Fibroblast of pulmonary artery (primary cell): ENCODE measurements around the gene TUBB1.

ENCODE experiments used
- DNase-seq: peaks from one replicate; pipeline ENCODE4 v3.0.0-alpha.2; 2010; ENCODE audit warnings: low read depth
- H3K4me3 ChIP-seq: replicated peaks from 2 replicates; pipeline ENCODE4 v1.5.1; 2011; ENCODE audit warnings: low read depth, mild to moderate bottlenecking, control low read depth, low read length, moderate library complexity
- CTCF ChIP-seq: IDR thresholded peaks from 2 replicates; pipeline ENCODE4 v1.5.1; 2011; ENCODE audit warnings: mild to moderate bottlenecking, control low read depth, low read length, inconsistent platforms; ENCODE audit errors: missing control alignments

TUBB1 gene

GRCh38 chr20:59019217-59019616 lies at the start of gene TUBB1:
TSS of gene TUBB1 (plus strand) at chr20:59019429. CDS start at chr20:59019523, 94 bp downstream.
- TF ChIP-seq CTCF, result no peak
- no peak within 1 kb of the TSS for H3K4me3 ChIP-seq
- DNase-seq, result no peak

DNA sequence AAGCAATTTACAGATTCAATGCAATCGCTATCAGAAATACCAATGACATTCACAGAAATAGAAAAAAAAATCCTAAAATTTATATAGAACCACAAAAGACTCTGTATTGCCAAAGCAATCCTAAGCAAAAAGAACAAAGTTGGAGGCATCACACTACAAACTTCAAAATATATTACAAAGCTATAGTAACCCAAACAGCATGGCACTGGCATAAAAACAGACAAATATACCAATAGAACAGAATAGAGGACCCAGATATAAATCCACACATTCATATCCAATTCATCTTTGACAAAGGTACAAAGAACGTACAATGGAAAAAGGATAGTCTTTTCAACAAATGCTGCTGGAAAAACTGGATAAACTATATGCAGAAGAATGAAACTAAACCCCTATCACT lies 49.8 kb upstream of the TUBB1 start:
- no peak overlapping the region for H3K4me3 ChIP-seq
- no peak for TF ChIP-seq CTCF
- no peak for DNase-seq

DNA sequence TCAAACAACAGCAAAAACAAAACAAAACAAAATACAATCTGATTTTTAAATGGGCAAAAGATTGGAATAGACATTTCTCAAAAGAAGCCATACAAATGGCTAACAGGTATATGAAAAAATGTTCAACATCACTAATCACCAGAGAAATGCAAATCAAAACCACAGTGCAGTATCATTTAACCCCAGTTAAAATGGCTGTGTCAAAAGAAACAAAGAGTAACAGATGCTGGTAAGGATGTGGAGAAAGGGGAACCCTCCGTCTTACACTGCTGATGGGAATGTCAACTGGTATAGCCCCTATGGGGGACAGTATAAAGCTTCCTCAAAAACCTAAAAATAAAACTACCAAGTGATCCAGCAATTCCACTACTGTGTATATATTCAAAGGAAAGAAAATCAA lies 49.1 kb upstream of the TUBB1 start:
- no peak for TF ChIP-seq CTCF
- DNase-seq, result no peak
- no peak overlapping the region for H3K4me3 ChIP-seq

GRCh38 chr20:58971429-58971828 lies 47.8 kb upstream of the TUBB1 start:
- TF ChIP-seq CTCF, result no peak
- DNase-seq, result no peak
- no peak overlapping the region for H3K4me3 ChIP-seq

DNA sequence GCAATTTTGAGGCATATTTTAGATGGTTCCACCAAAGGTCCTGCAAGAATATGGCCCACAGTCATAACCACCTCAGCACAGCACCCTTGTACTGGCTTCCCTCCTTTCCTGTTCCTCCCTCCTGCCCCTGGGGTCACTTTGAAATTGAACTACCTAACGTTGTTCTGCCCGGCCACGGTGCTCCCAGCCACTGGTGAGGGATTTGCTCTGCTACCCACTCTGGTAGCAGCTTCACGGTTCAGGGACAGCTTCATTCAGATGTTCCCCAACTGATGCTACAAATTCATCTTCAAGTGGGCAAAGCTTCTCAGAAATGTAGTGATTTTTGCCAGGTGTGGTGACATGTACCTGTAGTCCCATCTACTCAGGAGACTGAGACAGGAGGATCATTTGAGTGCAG lies 46.0 kb upstream of the TUBB1 start:
- DNase-seq, result no peak
- no peak overlapping the region for H3K4me3 ChIP-seq
- no peak for TF ChIP-seq CTCF

DNA sequence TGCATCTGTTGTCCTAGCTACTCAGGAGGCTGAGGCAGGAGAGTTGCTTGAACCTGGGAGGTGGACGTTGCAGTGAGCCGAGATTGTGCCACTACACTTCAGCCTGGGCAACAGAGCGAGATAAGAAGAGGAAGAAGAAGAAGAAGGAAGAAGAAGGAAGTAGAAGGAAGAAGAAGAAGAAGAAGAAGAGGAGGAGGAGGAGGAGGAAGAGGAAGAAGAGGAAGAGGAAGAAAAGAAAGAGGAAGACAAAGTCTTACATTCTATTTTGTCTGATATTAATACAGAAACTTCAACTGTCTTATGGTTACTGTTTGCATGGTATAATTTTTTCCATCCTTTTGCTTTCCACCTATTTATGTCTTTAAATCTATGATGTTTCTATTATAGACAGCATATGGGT lies 45.4 kb upstream of the TUBB1 start:
- H3K4me3 ChIP-seq, result no peak overlapping the region
- DNase-seq, result no peak
- no peak for TF ChIP-seq CTCF

DNA sequence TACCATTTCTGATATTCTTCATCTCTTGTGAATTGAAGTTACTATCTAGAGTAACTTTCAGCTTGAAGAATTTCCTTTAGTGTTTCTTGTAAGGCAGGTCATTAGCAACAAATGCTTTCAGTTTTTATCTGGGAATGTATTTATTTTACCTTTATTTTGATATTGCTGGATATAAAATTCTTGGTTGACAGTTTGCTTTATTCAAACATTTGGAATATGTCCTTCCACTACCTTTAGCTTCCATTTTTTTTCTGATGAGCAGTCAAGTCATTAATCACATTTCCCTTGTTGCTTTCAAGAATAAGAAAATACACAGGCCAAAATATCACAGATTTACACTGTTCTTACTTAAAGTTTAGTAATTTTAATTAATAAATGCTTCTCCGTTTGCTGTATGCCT lies 43.9 kb upstream of the TUBB1 start:
- no peak overlapping the region for H3K4me3 ChIP-seq
- no peak for TF ChIP-seq CTCF
- DNase-seq, result no peak
